Heart right ventricle (tissue), 16 donors: Measurements from ENCODE around the gene PPL. TPM values are rescaled to one million over a fixed set of nuclear protein-coding genes. Genes with fewer than 3 reads are reported as not detected.

ENCODE experiments used
- ATAC-seq, 8 donors: fragments of 200-7000 bp; cut with Tn5 transposase; one replicate each; pipeline ENCODE4 v1.9.1; 2020; ENCODE audit warnings: mild to moderate bottlenecking in 8 of 8, moderate library complexity in 8 of 8, moderate number of reproducible peaks in 1 of 8
- DNase-seq, 2 donors: peaks; one replicate each; pipeline ENCODE4 v3.0.0-alpha.2; 2020
- H3K27ac ChIP-seq, 10 donors: fragments of 200-600 bp; sonication (generic) in 2 of 10; one replicate each; pipeline versions ENCODE4 v1.5.0 to v1.8.0; 2020 to 2022; ENCODE audit warnings: mild to moderate bottlenecking in 3 of 10
- H3K27me3 ChIP-seq, 7 donors: fragments of 200-600 bp; one replicate each; pipeline ENCODE4 v1.8.0; 2021 to 2022; ENCODE audit warnings: mild to moderate bottlenecking in 2 of 7
- H3K36me3 ChIP-seq, 9 donors: fragments of 200-600 bp; sonication (generic) in 1 of 9; one replicate each; pipeline versions ENCODE4 v1.5.0 to v1.8.0; 2020 to 2022; ENCODE audit warnings: mild to moderate bottlenecking in 2 of 9
- H3K4me1 ChIP-seq, 9 donors: fragments of 200-600 bp; sonication (generic) in 1 of 9; one replicate each; pipeline versions ENCODE4 v1.5.0 to v1.8.0; 2020 to 2022; ENCODE audit warnings: mild to moderate bottlenecking in 4 of 9
- H3K4me3 ChIP-seq, 10 donors: fragments of 200-600 bp; sonication (generic) in 2 of 10; one replicate each; pipeline versions ENCODE4 v1.5.0 to v1.8.0; 2020 to 2022; ENCODE audit warnings: mild to moderate bottlenecking in 7 of 10, moderate library complexity in 2 of 10
- H3K9me3 ChIP-seq, 11 donors: fragments of 200-600 bp in 10 of 11; sonication (generic) in 2 of 11; one replicate each; pipeline versions ENCODE4 v1.5.0 to v1.8.0; 2013 to 2022; ENCODE audit warnings: mild to moderate bottlenecking in 2 of 11, control low read depth in 1 of 11, moderate library complexity in 1 of 11
- CTCF ChIP-seq, 9 donors: fragments of 200-600 bp; sonication (generic) in 2 of 9; IDR thresholded peaks; one replicate each; pipeline versions ENCODE4 v1.5.0 to v1.8.0; 2021 to 2022; ENCODE audit warnings: antibody characterized with exemption in 9 of 9, mild to moderate bottlenecking in 5 of 9, moderate library complexity in 1 of 9
- WGBS, 2 donors: extraction: QIAGEN DNeasy Blood & Tissue Kit; methylation state at CpG; one replicate each; pipeline ENCODE4 v1.1.7; 2013; ENCODE audit warnings: inconsistent platforms in 1 of 2; 5-methylcytosine and 5-hydroxymethylcytosine counted together
- intact Hi-C, 10 donors: fragments of 100-400 bp; cut with DNase I; formaldehyde crosslinking; loops; one replicate each; pipeline versions ENCODE4 v1.11.1 to v1.14.2; 2022
- polyA plus RNA-seq, 2 donors: library from polyadenylated mRNA; stranded (reverse); fragments of 200-250 nt; gene quantifications; one replicate each; pipeline ENCODE4 v1.2.3, GENCODE V29; 2013
- total RNA-seq, 10 donors: library from RNA; stranded (reverse); fragmentation: NEBNext Ultra II Directional in 3 of 10; extraction: Animal tissue kit (Norgen Biotek cat#: 25700) in 3 of 10; gene quantifications; one replicate each; pipeline versions ENCODE4 v1.2.1 to v1.2.4, GENCODE V29; 2021 to 2023
- donor health status: Arrhythmogenic right ventricular cardiomyopathy.
- donor health status: ischemic (EF 13 %, LVEDD 7.1; RV severe dilation, severe dysfunction).
- donor health status: healthy with polysubstance abuse.
- donor health status: DM: no; HTN: yes; CAD: no.
- donor health status: DM: no; HTN: no; CAD: no.
- donor health status: ischemic (EF 25% LVEDD 6.9; RV normal size, moderate dysfunction).
- donor health status: ischemic (EF 25% LVEDD 5.7; RV mildly dilated, moderate dysfunction).
- donor health status: healthy.
- donor health status: DM: yes; HTN: yes; CAD: no.
- donor health status: Ischemic cardiomyopathy.
- donor health status: ischemic (EF 35%, LVEDD 5.7; RV mildly dilated, moderate dysfunction).
- donor health status: nonischemic (EF 11% LVEDD 7.7; RV severe dilation, severe dysfunction).
- donor health status: DM: yes; HTN: yes; CAD: no.
- donor health status: PGD.
- donor health status: ischemic (EF 29% LVEDD 5.4; RV normal size, mild dysfunction).
- donor health status: nonischemic (EF 23%, LVEDD 6.1; RV moderate dilation, normal function).

The PPL gene
- total and polyA plus RNA-seq, 12 donors: 4.9 to 19.3 (median 7.3) TPM

- peaks cover 0 to 26% (median 7%) of the 10 kb centered on the region in 9 donors for H3K36me3 ChIP-seq
- TF ChIP-seq CTCF (IDR thresholded peaks at IDR 0.05): no peak
- DNase-seq (peak; percentile 40 to 42), ATAC-seq (peak; percentile 41 to 84 (median 70))
- H3K4me1 ChIP-seq: peaks cover 8 to 20% (median 14%) of the 10 kb centered on the region in 9 donors
- no peaks in the 10 kb centered on the region for H3K9me3 ChIP-seq
- H3K4me3 ChIP-seq: no peak overlapping the region
- WGBS, 2 donors: 20 to 25% methylated on average over 23 of the region's 23 CpGs
- intact Hi-C loops: loop anchor here in 1 of 10 donors (5.0 kb wide), 1 partner anchor 45 kb away; the partner anchor contains the start of gene PPL
- no peaks in the 10 kb centered on the region for H3K27me3 ChIP-seq
- H3K27ac ChIP-seq: peak overlapping the region in 7 of 10 donors; percentile 17 to 64 (median 43)
Observed at GRCh38 chr16:4892361-4893102, 44.4 kb downstream of the PPL start.

- peak overlapping the region in 2 of 10 donors; percentile 42 to 53 for H3K27ac ChIP-seq
- H3K4me3 ChIP-seq: no peak overlapping the region
- intact Hi-C loops: loop anchor here in 1 of 10 donors (5.0 kb wide), 1 partner anchor 45 kb away; the partner anchor contains the start of gene PPL
- H3K36me3 ChIP-seq: peaks cover 0 to 33% (median 11%) of the 10 kb centered on the region in 9 donors
- H3K9me3 ChIP-seq: no peaks in the 10 kb centered on the region
- H3K27me3 ChIP-seq: no peaks in the 10 kb centered on the region
- DNase-seq: no peak
- peaks cover 8 to 20% (median 14%) of the 10 kb centered on the region in 9 donors for H3K4me1 ChIP-seq
- WGBS, 2 donors: 77% methylated on average over 12 of the region's 12 CpGs
- TF ChIP-seq CTCF (IDR thresholded peaks at IDR 0.05): no peak
- no peak for ATAC-seq
Observed at GRCh38 chr16:4891886-4892216, 45.1 kb downstream of the PPL start.

- WGBS, 2 donors: 92 to 94% methylated on average over 16 of the region's 16 CpGs
- no peak for DNase-seq
- Histone ChIP-seq H3K36me3 (peaks cover 0 to 38% (median 16%) of the 10 kb centered on the region in 9 donors), H3K9me3 (no peaks in the 10 kb centered on the region), H3K4me1 (peaks cover 8 to 20% (median 14%) of the 10 kb centered on the region in 9 donors), H3K27ac (no peak overlapping the region), H3K27me3 (no peaks in the 10 kb centered on the region), H3K4me3 (no peak overlapping the region)
- ATAC-seq: no peak
- no peak for TF ChIP-seq CTCF (IDR thresholded peaks at IDR 0.05)
- intact Hi-C loops: loop anchor here in 1 of 10 donors (5.0 kb wide), 1 partner anchor 46 kb away; the partner anchor contains the start of gene PPL
Observed at GRCh38 chr16:4891097-4891885, 45.7 kb downstream of the PPL start.

DNA sequence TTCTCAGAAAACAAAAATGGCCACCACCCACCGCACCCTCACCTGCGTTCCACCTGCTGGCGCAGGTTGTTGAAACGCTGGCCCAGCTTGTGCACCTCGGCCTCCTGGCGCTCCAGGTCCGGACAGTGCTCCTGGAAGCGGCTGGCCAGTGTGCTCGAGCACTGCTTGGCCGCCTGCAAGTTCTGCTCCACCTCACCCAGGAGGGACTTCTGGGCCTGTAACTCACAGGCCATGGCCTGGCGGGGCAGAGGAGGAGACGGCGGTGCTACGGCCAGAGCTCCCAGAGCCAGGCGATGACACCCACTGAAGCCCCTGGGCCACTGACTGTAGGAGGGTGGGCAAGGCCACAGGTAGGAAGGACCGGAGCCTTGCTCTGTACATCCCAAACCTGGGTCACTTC is 46.3 kb downstream of the PPL start:
- TF ChIP-seq CTCF (IDR thresholded peaks at IDR 0.05): no peak
- peaks cover 8 to 20% (median 14%) of the 10 kb centered on the region in 9 donors for H3K4me1 ChIP-seq
- no peak overlapping the region for H3K27ac ChIP-seq
- WGBS, 2 donors: 93 to 94% methylated on average over 16 of the region's 16 CpGs
- ATAC-seq (no peak), DNase-seq (no peak)
- H3K4me3 ChIP-seq: no peak overlapping the region
- peaks cover 0 to 44% (median 22%) of the 10 kb centered on the region in 9 donors for H3K36me3 ChIP-seq
- H3K9me3 ChIP-seq: no peaks in the 10 kb centered on the region
- H3K27me3 ChIP-seq: no peaks in the 10 kb centered on the region
- intact Hi-C loops: loop anchor here in 1 of 10 donors (5.0 kb wide), 1 partner anchor 47 kb away; the partner anchor contains the start of gene PPL
